HCT116 (cell line): Measurements from ENCODE around the gene GPSM3. TPM values are rescaled to one million over a fixed set of nuclear protein-coding genes. Genes with fewer than 3 reads are reported as not detected.

Experiments used
- ATAC-seq: fragments of 200-7000 bp; cut with Tn5 transposase; 2 replicates; pipeline ENCODE4 v1.9.1; 2020; ENCODE audit warnings: mild to moderate bottlenecking, moderate library complexity
- BruUV-seq: library from RNA; stranded (reverse); fragments of 400-500 nt; replicated peaks from 2 replicates; lab custom pipeline; 2021; lab: Mats Ljungman, UMichigan
- CTCF ChIA-PET: fragments of 300-600 bp; sonication (Branson Sonifier 250); formaldehyde crosslinking; loops from one replicate; lab custom pipeline; 2021; ENCODE audit warnings: antibody characterized with exemption; lab: Charles Lee
- POLR2A ChIA-PET: fragments of 300-600, 350-600 bp; sonication (Branson Sonifier 250); formaldehyde crosslinking; loops from one replicate; lab custom pipeline; 2021; ENCODE audit warnings: antibody characterized with exemption; lab: Charles Lee
- RAD21 ChIA-PET, 2 experiments: fragments of 300-600 bp; sonication (Branson Sonifier 250); formaldehyde crosslinking; loops; one replicate each; lab custom pipeline; 2023; ENCODE audit warnings: low total read pairs in 2 of 2; ENCODE audit not compliant: uncharacterized antibody in 2 of 2, unreplicated experiment in 2 of 2, low non-redundant PET in 1 of 2; lab: Charles Lee
- DNase-seq: peaks from one replicate; pipeline ENCODE4 v3.0.0-alpha.2; 2010; ENCODE audit warnings: low read depth, low spot score
- H2AFZ ChIP-seq: fragments of 200-600 bp; shearing (Covaris generic), sonication (generic); 2 replicates; pipeline ENCODE4 v1.6.1; 2017; ENCODE audit warnings: low read depth, mixed run types, mixed read lengths, antibody characterized with exemption, low read length; ENCODE audit not compliant: poor library complexity, severe bottlenecking
- H3K27ac ChIP-seq: 2 replicates; pipeline ENCODE4 v1.5.1; 2012; ENCODE audit warnings: low read depth, low read length
- H3K27me3 ChIP-seq: fragments of 200-600 bp; sonication (generic); 2 replicates; pipeline ENCODE4 v1.6.1; 2016; ENCODE audit warnings: mixed run types, low read length, mixed read lengths; ENCODE audit not compliant: insufficient read depth
- H3K36me3 ChIP-seq, 2 experiments: fragments of 200-500 bp in 1 of 2; fragments of 200-600 bp in 1 of 2; sonication (Bioruptor generic) in 1 of 2; sonication (generic) in 1 of 2; 2 replicates each; pipeline versions ENCODE4 v1.5.1 to v1.6.1; 2014 to 2016; ENCODE audit warnings: low read length in 2 of 2, inconsistent platforms in 1 of 2, mixed read lengths in 1 of 2, mixed run types in 1 of 2; ENCODE audit not compliant: insufficient read depth in 2 of 2, control insufficient read depth in 1 of 2
- H3K4me1 ChIP-seq, 2 experiments: fragments of 200-600 bp in 1 of 2; sonication (generic) in 1 of 2; 2 replicates each; pipeline versions ENCODE4 v1.5.1 to v1.6.1; 2012 to 2017; ENCODE audit warnings: low read length in 2 of 2, inconsistent platforms in 1 of 2, mild to moderate bottlenecking in 1 of 2, mixed read lengths in 1 of 2, mixed run types in 1 of 2, moderate library complexity in 1 of 2; ENCODE audit not compliant: insufficient read depth in 2 of 2, control insufficient read depth in 1 of 2
- H3K4me2 ChIP-seq: fragments of 200-600 bp; sonication (generic); 2 replicates; pipeline ENCODE4 v1.6.1; 2017; ENCODE audit warnings: mixed run types, low read length, mixed read lengths
- H3K4me3 ChIP-seq, 2 experiments: fragments of 200-600 bp in 1 of 2; sonication (generic) in 1 of 2; replicated peaks in 1 of 2; 2 replicates each; pipeline ENCODE4 v1.5.1; 2011 to 2016; ENCODE audit warnings: low read length in 2 of 2, control low read depth in 1 of 2, low read depth in 1 of 2, mild to moderate bottlenecking in 1 of 2, mixed read lengths in 1 of 2, mixed run types in 1 of 2
- H3K79me2 ChIP-seq: fragments of 200-600 bp; sonication (generic); 2 replicates; pipeline ENCODE4 v1.6.1; 2017; ENCODE audit warnings: mild to moderate bottlenecking, mixed run types, low read length, moderate library complexity, mixed read lengths; ENCODE audit not compliant: insufficient read depth
- H3K9ac ChIP-seq: fragments of 200-600 bp; sonication (generic); 2 replicates; pipeline ENCODE4 v1.6.1; 2016; ENCODE audit warnings: low read length, mixed read lengths
- H3K9me2 ChIP-seq: fragments of 200-600 bp; sonication (generic), shearing (Covaris generic); 2 replicates; pipeline ENCODE4 v1.6.1; 2017; ENCODE audit warnings: mixed run types, mild to moderate bottlenecking, moderate library complexity; ENCODE audit not compliant: insufficient read depth
- H3K9me3 ChIP-seq, 2 experiments: fragments of 200-500 bp in 1 of 2; fragments of 200-600 bp in 1 of 2; sonication (Bioruptor generic) in 1 of 2; sonication (generic) in 1 of 2; 2 replicates each; pipeline ENCODE4 v1.6.1; 2014 to 2017; ENCODE audit warnings: low read length in 2 of 2, mixed read lengths in 2 of 2, inconsistent platforms in 1 of 2, low read depth in 1 of 2, mild to moderate bottlenecking in 1 of 2, mixed run types in 1 of 2, moderate library complexity in 1 of 2; ENCODE audit not compliant: control insufficient read depth in 1 of 2, insufficient read depth in 1 of 2
- H4K20me1 ChIP-seq: fragments of 200-600 bp; sonication (generic), shearing (Covaris generic); 2 replicates; pipeline ENCODE4 v1.6.1; 2017; ENCODE audit warnings: mixed run types, mild to moderate bottlenecking, moderate library complexity; ENCODE audit not compliant: insufficient read depth
- EZH2phosphoT487 ChIP-seq: fragments of 200-600 bp; IDR thresholded peaks from 2 replicates; pipeline ENCODE4 v1.6.1; 2018; ENCODE audit warnings: antibody characterized with exemption, borderline replicate concordance
- intact Hi-C: fragments of 100-400 bp; cut with micrococcal nuclease; formaldehyde crosslinking; loops from 2 replicates; pipeline ENCODE4 v1.10.0; 2022
- total RNA-seq: library from RNA; stranded (reverse); gene quantifications from one replicate; pipeline ENCODE4 v1.2.1, GENCODE V29; 2021; ENCODE audit not compliant: unreplicated experiment
- TF ChIP-seq, protein P1 (sequence below), 3 experiments: fragments of 200-600 bp in 1 of 3; sonication (generic) in 1 of 3; IDR thresholded peaks in 2 of 3; conservative IDR thresholded peaks in 1 of 3; 2 replicates each; pipeline ENCODE4 v1.5.1; 2012 to 2017; ENCODE audit warnings: low read depth in 2 of 3, low read length in 2 of 3, antibody characterized with exemption in 1 of 3, borderline replicate concordance in 1 of 3, control low read depth in 1 of 3, mild to moderate bottlenecking in 1 of 3, mixed read lengths in 1 of 3, mixed run types in 1 of 3, moderate library complexity in 1 of 3; ENCODE audit not compliant: insufficient read depth in 1 of 3

GPSM3 gene
- total RNA-seq, 1 experiment from 2014 or later, result 1.2 TPM

DNA sequence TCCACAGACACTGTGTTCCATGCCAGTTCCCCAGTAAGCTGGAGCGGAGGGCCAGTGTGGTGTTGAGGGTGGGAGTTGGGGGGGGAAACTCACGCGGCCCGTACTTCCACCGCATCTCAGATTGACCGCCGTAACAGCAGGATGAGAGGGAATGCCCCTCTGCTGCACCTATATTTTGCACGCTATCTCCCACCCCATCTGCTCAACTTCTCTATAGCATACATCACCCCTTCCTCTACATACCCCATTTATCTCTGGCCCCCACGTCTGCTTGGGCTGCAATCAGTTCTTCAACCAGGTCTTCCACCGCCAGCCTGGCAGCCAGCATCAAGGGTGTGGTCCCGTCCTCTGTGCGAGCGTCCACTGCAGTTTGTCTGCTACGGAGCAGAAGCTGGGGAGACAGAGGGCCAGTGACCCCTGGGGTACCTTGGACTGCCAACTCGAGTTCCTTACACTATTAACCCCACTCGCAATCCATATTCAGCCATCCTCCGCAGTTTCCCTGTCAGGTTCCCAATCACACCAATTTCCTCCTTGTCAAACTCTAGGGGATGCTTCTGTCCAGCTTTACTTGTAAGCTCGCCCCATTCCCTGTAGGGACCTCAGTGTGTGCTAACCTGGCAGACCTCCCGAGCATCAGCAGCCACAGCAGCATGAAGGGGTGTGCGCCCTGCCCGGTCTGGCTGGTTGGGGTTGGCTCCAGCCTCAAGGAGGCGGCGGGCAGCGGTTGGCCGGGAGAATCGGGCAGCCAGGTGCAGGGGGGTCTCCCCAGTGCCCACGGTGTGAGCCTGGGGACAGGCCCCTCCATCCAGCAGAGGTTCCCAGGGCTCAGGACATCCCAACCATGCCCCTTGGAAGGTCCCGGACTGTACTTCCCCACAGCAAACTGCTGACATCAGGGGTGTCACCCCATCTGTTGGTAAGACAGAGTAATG, 4.5 kb upstream of the GPSM3 start:
- no peaks in the 10 kb centered on the region for H3K9me3 ChIP-seq
- no peaks in the 10 kb centered on the region for H3K9me2 ChIP-seq
- peak overlapping the region; percentile 99 for H3K27ac ChIP-seq
- CTCF ChIA-PET, result interaction anchor here (0.8 kb wide), 1 partner anchor 149 kb away, joined by 3 read pairs; no protein-coding TSS in a partner anchor
- peak overlapping the region; percentile 89 for H3K4me2 ChIP-seq
- TF ChIP-seq, protein P1, sequence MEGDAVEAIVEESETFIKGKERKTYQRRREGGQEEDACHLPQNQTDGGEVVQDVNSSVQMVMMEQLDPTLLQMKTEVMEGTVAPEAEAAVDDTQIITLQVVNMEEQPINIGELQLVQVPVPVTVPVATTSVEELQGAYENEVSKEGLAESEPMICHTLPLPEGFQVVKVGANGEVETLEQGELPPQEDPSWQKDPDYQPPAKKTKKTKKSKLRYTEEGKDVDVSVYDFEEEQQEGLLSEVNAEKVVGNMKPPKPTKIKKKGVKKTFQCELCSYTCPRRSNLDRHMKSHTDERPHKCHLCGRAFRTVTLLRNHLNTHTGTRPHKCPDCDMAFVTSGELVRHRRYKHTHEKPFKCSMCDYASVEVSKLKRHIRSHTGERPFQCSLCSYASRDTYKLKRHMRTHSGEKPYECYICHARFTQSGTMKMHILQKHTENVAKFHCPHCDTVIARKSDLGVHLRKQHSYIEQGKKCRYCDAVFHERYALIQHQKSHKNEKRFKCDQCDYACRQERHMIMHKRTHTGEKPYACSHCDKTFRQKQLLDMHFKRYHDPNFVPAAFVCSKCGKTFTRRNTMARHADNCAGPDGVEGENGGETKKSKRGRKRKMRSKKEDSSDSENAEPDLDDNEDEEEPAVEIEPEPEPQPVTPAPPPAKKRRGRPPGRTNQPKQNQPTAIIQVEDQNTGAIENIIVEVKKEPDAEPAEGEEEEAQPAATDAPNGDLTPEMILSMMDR (IDR thresholded peaks at IDR 0.05 in 2 of 3, conservative IDR thresholded peaks at IDR 0.05 in 1 of 3; ENCODE audit: borderline replicate concordance in 1 of 3, insufficient read depth in 1 of 3, low read depth in 2 of 3, low read length in 2 of 3), result 0 out of 6 replicates have a peak, but pooled peaks of 1 of the 3 experiments have one; percentile 4
- TF ChIP-seq EZH2phosphoT487, result no peak
- no peak overlapping the region for H2AFZ ChIP-seq
- H3K4me1 ChIP-seq, result peaks cover 21 to 45% of the 10 kb centered on the region in 2 experiments
- no peaks in the 10 kb centered on the region for H4K20me1 ChIP-seq
- RAD21 ChIA-PET, result no interaction called here
- H3K36me3 ChIP-seq, result no peaks in the 10 kb centered on the region
- intact Hi-C loops, result loop anchor here (1.0 kb wide), 1 partner anchor 67 kb away; the partner anchor contains the start of gene FKBPL
- DNase-seq (no peak), ATAC-seq (no peak)
- no TSS peak for BruUV-seq
- peak overlapping the region; percentile 97 for H3K9ac ChIP-seq
- POLR2A ChIA-PET, result no interaction called here
- H3K4me3 ChIP-seq, result peak overlapping the region; percentile 70 to 76
- H3K27me3 ChIP-seq, result no peaks in the 10 kb centered on the region
- H3K79me2 ChIP-seq, result no peaks in the 10 kb centered on the region
